ENCODE measurements around the gene S1PR3.

The S1PR3 gene

GRCh38 chr9:88978034-88978433 lies 13.2 kb upstream of the S1PR3 start:
- no peaks in the 10 kb centered on the region for H3K27me3 ChIP-seq (ENCODE audit: control insufficient read depth, low read length)
- no peak for TF ChIP-seq EZH2phosphoT487 (IDR thresholded peaks at IDR 0.05; ENCODE audit: borderline replicate concordance, low read length)
- TF ChIP-seq, protein P1, sequence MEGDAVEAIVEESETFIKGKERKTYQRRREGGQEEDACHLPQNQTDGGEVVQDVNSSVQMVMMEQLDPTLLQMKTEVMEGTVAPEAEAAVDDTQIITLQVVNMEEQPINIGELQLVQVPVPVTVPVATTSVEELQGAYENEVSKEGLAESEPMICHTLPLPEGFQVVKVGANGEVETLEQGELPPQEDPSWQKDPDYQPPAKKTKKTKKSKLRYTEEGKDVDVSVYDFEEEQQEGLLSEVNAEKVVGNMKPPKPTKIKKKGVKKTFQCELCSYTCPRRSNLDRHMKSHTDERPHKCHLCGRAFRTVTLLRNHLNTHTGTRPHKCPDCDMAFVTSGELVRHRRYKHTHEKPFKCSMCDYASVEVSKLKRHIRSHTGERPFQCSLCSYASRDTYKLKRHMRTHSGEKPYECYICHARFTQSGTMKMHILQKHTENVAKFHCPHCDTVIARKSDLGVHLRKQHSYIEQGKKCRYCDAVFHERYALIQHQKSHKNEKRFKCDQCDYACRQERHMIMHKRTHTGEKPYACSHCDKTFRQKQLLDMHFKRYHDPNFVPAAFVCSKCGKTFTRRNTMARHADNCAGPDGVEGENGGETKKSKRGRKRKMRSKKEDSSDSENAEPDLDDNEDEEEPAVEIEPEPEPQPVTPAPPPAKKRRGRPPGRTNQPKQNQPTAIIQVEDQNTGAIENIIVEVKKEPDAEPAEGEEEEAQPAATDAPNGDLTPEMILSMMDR (IDR thresholded peaks at IDR 0.05; ENCODE audit: low read depth, low read length, poor library complexity, severe bottlenecking): no peak
- H3K27ac ChIP-seq (ENCODE audit: low read depth, low read length): no peak overlapping the region
- H3K4me2 ChIP-seq (ENCODE audit: low read length): no peak overlapping the region
- no peaks in the 10 kb centered on the region for H3K36me3 ChIP-seq (ENCODE audit: control insufficient read depth, low read length)
- no peaks in the 10 kb centered on the region for H4K20me1 ChIP-seq (ENCODE audit: control insufficient read depth, insufficient read depth, low read depth, low read length)
- no peaks in the 10 kb centered on the region for H3K9me2 ChIP-seq (replicated peaks; ENCODE audit: control insufficient read depth, low read length)
- H3F3A ChIP-seq (ENCODE audit: control insufficient read depth, insufficient read depth): no peaks in the 10 kb centered on the region
- H3K4me1 ChIP-seq (ENCODE audit: control insufficient read depth, low read length): no peaks in the 10 kb centered on the region
- H3K4me3 ChIP-seq (ENCODE audit: low read length): no peak overlapping the region
- H3K79me2 ChIP-seq (ENCODE audit: control insufficient read depth, low read length): no peaks in the 10 kb centered on the region
- peaks cover 7% of the 10 kb centered on the region for H3K9me3 ChIP-seq (ENCODE audit: control insufficient read depth, insufficient read depth, low read length)

GRCh38 chr9:88979021-88979420 lies 12.2 kb upstream of the S1PR3 start:
- Histone ChIP-seq H3K4me2 (ENCODE audit: low read length) (no peak overlapping the region), H3K36me3 (ENCODE audit: control insufficient read depth, low read length) (no peaks in the 10 kb centered on the region), H3K27me3 (ENCODE audit: control insufficient read depth, low read length) (no peaks in the 10 kb centered on the region), H4K20me1 (ENCODE audit: control insufficient read depth, insufficient read depth, low read depth, low read length) (no peaks in the 10 kb centered on the region), H3K4me1 (ENCODE audit: control insufficient read depth, low read length) (no peaks in the 10 kb centered on the region), H3K9me3 (ENCODE audit: control insufficient read depth, insufficient read depth, low read length) (peaks cover 5% of the 10 kb centered on the region), H3K79me2 (ENCODE audit: control insufficient read depth, low read length) (no peaks in the 10 kb centered on the region), H3F3A (ENCODE audit: control insufficient read depth, insufficient read depth) (no peaks in the 10 kb centered on the region), H3K4me3 (ENCODE audit: low read length) (no peak overlapping the region), H3K27ac (ENCODE audit: low read depth, low read length) (no peak overlapping the region), H3K9me2 (replicated peaks; ENCODE audit: control insufficient read depth, low read length) (no peaks in the 10 kb centered on the region)
- TF ChIP-seq EZH2phosphoT487 (IDR thresholded peaks at IDR 0.05; ENCODE audit: borderline replicate concordance, low read length): no peak
- TF ChIP-seq, protein P1 (IDR thresholded peaks at IDR 0.05; ENCODE audit: low read depth, low read length, poor library complexity, severe bottlenecking): no peak

DNA sequence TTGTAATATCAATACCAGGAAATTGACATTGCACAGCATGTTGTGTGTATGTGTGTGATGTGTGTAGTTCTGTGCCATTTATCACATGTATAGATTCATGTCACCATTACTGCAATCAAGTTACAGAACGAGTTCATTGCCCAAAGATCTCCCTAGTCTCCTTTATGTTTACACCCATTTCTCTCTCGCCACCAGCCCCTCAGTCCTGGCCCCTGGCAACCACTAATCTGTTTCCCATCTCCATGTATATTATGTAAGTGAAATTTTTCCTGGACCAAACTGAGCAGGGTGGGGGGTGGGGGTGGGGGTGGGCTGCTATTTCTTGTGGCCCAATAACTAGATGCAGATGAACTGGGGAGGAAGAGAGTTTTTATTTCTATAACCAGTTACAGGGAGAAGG lies 11.5 kb upstream of the S1PR3 start:
- Histone ChIP-seq H3K9me3 (ENCODE audit: control insufficient read depth, insufficient read depth, low read length) (no peaks in the 10 kb centered on the region; the same call in 1 of the 2 replicates), H3K9me2 (replicated peaks; ENCODE audit: control insufficient read depth, low read length) (no peaks in the 10 kb centered on the region), H3K4me2 (ENCODE audit: low read length) (no peak overlapping the region), H3K27ac (ENCODE audit: low read depth, low read length) (no peak overlapping the region), H4K20me1 (ENCODE audit: control insufficient read depth, insufficient read depth, low read depth, low read length) (no peaks in the 10 kb centered on the region), H3K27me3 (ENCODE audit: control insufficient read depth, low read length) (no peaks in the 10 kb centered on the region), H3K4me1 (ENCODE audit: control insufficient read depth, low read length) (no peaks in the 10 kb centered on the region), H3K4me3 (ENCODE audit: low read length) (no peak overlapping the region), H3K36me3 (ENCODE audit: control insufficient read depth, low read length) (no peaks in the 10 kb centered on the region), H3F3A (ENCODE audit: control insufficient read depth, insufficient read depth) (no peaks in the 10 kb centered on the region), H3K79me2 (ENCODE audit: control insufficient read depth, low read length) (no peaks in the 10 kb centered on the region)
- no peak for TF ChIP-seq EZH2phosphoT487 (IDR thresholded peaks at IDR 0.05; ENCODE audit: borderline replicate concordance, low read length)
- TF ChIP-seq, protein P1 (IDR thresholded peaks at IDR 0.05; ENCODE audit: low read depth, low read length, poor library complexity, severe bottlenecking): no peak
